ENCODE results near the gene YDJC. TPM values are rescaled to one million over a fixed set of nuclear protein-coding genes. Genes with fewer than 3 reads are reported as not detected.

Gene YDJC
- total RNA-seq, 1 donor, result 14.6 TPM

GRCh38 chr22:21635771-21636510 lies 6.1 kb upstream of the YDJC start:
- DNase-seq (ENCODE audit: low read depth), result no peak
- H3K4me3 ChIP-seq (ENCODE audit: low read depth, low read length), result no peak overlapping the region
- no peak for TF ChIP-seq CTCF (IDR thresholded peaks at IDR 0.05; ENCODE audit: insufficient read depth, low read length)

GRCh38 chr22:21634844-21635243 lies 5.0 kb upstream of the YDJC start:
- no peak for DNase-seq (ENCODE audit: low read depth)
- no peak for TF ChIP-seq CTCF (IDR thresholded peaks at IDR 0.05; ENCODE audit: insufficient read depth, low read length)
- H3K4me3 ChIP-seq (ENCODE audit: low read depth, low read length), result no peak overlapping the region

- no peak for DNase-seq (ENCODE audit: low read depth)
- TF ChIP-seq CTCF (IDR thresholded peaks at IDR 0.05; ENCODE audit: insufficient read depth, low read length), result no peak
- no peak overlapping the region for H3K4me3 ChIP-seq (ENCODE audit: low read depth, low read length)
Observed at GRCh38 chr22:21634081-21634480, 4.3 kb upstream of the YDJC start.

GRCh38 chr22:21633481-21633880 lies 3.7 kb upstream of the YDJC start:
- DNase-seq (ENCODE audit: low read depth), result no peak
- no peak for TF ChIP-seq CTCF (IDR thresholded peaks at IDR 0.05; ENCODE audit: insufficient read depth, low read length)
- H3K4me3 ChIP-seq (ENCODE audit: low read depth, low read length), result no peak overlapping the region

- no peak for DNase-seq (ENCODE audit: low read depth)
- no peak overlapping the region for H3K4me3 ChIP-seq (ENCODE audit: low read depth, low read length)
- no peak for TF ChIP-seq CTCF (IDR thresholded peaks at IDR 0.05; ENCODE audit: insufficient read depth, low read length)
Observed at GRCh38 chr22:21632931-21633330, 3.1 kb upstream of the YDJC start.

GRCh38 chr22:21632237-21632895 lies 2.5 kb upstream of the YDJC start, which contains the start of gene CCDC116:
TSS of gene CCDC116 (plus strand) at chr22:21632760. CDS start at chr22:21633182, 422 bp downstream.
- no peak within 1 kb of the TSS for H3K4me3 ChIP-seq (ENCODE audit: low read depth, low read length)
- no peak for TF ChIP-seq CTCF (IDR thresholded peaks at IDR 0.05; ENCODE audit: insufficient read depth, low read length)
- no peak for DNase-seq (ENCODE audit: low read depth)

Data from fibroblast of the aortic adventitia (primary cell).